ENCODE measurements around the gene RTF1.

The RTF1 gene

DNA sequence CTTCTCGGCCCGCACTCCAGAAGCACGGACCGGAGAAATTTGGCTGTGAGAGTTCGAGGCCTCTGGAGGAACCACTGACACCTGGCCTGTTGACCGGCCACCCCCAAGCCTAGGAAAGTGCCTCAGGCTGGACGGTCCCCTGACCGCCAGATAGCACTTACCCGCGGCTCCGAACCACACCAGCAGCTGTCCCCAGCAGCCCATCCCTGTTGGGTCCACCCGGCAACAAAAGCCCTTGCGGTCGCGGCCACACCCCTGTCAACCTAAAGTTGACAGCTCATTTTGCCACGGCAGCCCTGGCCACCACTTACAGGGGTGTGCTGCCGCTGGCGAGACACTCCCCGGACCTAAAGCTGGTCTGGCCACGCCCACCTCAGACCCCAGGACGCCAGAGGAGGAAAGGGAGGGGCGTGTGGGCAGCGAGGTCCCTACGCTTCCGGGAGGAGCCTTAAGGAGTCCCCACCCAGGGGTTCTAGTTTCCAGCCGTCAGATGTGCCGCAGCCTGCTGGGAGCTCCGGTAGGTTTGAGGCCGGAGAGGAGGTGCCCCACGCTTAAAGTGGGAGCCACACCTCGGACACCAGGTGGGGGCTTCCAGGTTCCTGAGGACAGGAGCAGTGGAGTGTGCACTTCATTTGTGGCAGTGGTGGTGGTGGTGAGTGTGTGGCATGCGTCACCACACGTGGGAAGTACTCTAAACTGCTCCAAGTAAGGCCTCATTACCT is 96.8 kb downstream of the RTF1 start, which contains the start of gene LTK:
Gene LTK, minus strand, starts transcription at position 322 of the 722 bp plus-strand sequence. Its CDS starts 118 bp downstream, at position 204.
- ATAC-seq (peak; percentile 35), DNase-seq (no peak)
- peaks cover 28% of the 10 kb centered on the region for H3K27me3 Mint-ChIP-seq
- H3K9me3 Mint-ChIP-seq: no peaks in the 10 kb centered on the region
- H3K4me3 Mint-ChIP-seq: peak within 1 kb of the TSS; percentile 58
- H3K36me3 Mint-ChIP-seq (ENCODE audit: low read depth): peaks cover 7% of the 10 kb centered on the region
- peaks cover 24% of the 10 kb centered on the region for H3K4me1 Mint-ChIP-seq
- H3K27ac Mint-ChIP-seq: no peak within 1 kb of the TSS

DNA sequence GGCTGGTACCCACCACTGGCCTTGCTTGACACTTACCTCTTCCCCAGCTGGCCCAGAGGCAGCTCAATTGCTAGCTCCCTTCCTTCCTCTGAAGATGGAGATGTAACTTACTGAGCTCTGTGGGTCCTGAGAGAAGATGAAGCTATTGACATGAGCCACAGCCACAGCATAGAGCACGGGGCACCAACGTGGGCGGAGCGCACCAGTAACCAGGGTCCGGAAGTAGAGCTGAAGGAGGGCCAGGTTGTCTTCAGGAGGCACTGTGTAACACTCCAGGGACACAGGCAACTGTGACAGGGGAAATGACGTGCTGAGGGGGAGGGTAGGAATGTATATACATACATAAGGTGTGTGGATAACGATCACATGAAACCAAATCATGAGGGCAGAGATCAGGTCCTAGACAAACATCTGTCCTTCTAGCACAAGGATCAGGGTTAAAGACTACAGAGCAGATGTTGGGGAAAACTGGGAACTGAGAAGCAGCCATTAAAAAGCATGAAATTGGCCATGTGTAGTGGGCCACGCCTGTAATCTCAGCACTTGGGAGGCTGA is 101.1 kb downstream of the RTF1 start:
- peaks cover 17% of the 10 kb centered on the region for H3K36me3 Mint-ChIP-seq (ENCODE audit: low read depth)

DNA sequence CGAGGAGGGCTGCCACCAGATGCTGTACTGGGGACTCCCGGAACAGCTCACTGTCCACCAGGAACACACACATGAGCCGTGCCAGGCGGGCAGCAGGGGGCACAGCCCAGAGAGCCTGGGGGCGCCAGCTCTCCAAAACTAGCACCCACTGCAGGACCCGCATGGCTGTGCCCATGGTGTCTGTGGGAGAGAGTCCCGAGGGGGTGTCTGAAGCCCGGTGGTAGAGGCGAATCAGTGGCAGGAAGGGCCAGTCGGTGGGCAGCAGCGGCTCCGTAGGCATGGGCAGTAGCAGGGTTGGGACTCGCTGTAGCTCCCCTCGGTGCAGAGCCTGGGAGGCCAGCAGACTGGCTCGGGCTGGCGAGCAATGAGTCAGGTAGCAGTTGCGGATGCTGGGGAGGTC is 103.7 kb downstream of the RTF1 start:
- Mint-ChIP-seq H3K36me3 (ENCODE audit: low read depth) (peaks cover 17% of the 10 kb centered on the region), H3K4me1 (no peaks in the 10 kb centered on the region), H3K4me3 (no peak overlapping the region), H3K27ac (no peak overlapping the region), H3K27me3 (no peaks in the 10 kb centered on the region), H3K9me3 (no peaks in the 10 kb centered on the region)
- ATAC-seq: no peak
- no peak for DNase-seq

More for the DNA sequence above, 101.1 kb downstream of the RTF1 start:
- ATAC-seq: no peak
- no peak for DNase-seq
- H3K4me3 Mint-ChIP-seq: no peak overlapping the region
- H3K27ac Mint-ChIP-seq: no peak overlapping the region
- peaks cover 8% of the 10 kb centered on the region for H3K27me3 Mint-ChIP-seq
- H3K4me1 Mint-ChIP-seq: peaks cover 14% of the 10 kb centered on the region
- no peaks in the 10 kb centered on the region for H3K9me3 Mint-ChIP-seq

DNA sequence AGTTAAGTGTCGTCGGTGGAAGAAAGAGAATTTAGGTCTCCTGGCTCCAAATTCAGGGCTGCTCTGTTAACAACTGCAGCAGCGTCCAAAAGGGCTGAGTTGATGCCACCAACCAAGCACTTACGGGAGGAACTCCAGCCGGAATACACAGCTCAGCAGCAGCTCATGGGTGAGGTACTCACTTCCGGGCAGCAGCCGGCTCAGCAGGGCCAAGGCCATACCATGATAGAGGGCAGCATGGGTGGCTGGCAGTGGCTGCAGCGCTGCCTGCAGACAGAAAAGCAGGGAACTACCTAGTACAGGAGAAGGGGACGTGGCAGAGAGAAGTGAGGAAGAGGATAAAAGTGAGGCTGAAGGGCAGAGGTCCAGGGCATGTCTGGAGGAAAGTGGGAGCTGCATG is 104.7 kb downstream of the RTF1 start:
- no peaks in the 10 kb centered on the region for H3K9me3 Mint-ChIP-seq
- H3K4me1 Mint-ChIP-seq: no peaks in the 10 kb centered on the region
- peaks cover 17% of the 10 kb centered on the region for H3K36me3 Mint-ChIP-seq (ENCODE audit: low read depth)
- DNase-seq (no peak), ATAC-seq (no peak)
- H3K27ac Mint-ChIP-seq: no peak overlapping the region
- H3K27me3 Mint-ChIP-seq: no peaks in the 10 kb centered on the region
- H3K4me3 Mint-ChIP-seq: no peak overlapping the region

DNA sequence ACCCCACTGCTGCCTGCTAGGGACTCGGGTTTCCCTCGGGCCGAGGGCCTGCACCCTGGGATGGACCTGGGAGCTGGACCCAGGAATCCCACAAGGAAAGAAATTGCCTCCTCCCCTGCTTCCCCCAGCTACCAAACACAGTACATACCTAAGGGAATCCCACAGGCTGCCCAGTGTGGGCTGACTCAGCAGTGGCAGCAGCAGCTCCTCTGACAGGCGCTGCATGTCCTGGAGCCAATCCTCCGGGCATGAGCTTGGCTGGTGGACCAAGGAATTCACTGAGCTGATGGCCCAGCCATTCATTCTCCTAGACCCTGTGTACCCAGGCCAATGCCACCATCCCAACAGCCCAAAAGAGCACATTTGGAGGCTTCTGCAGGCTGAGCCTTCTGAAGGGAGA is 106.2 kb downstream of the RTF1 start:
- H3K36me3 Mint-ChIP-seq (ENCODE audit: low read depth): peaks cover 19% of the 10 kb centered on the region
- no peaks in the 10 kb centered on the region for H3K27me3 Mint-ChIP-seq
- H3K9me3 Mint-ChIP-seq: no peaks in the 10 kb centered on the region
- DNase-seq: no peak
- no peak overlapping the region for H3K27ac Mint-ChIP-seq
- no peaks in the 10 kb centered on the region for H3K4me1 Mint-ChIP-seq
- no peak overlapping the region for H3K4me3 Mint-ChIP-seq
- no peak for ATAC-seq

DNA sequence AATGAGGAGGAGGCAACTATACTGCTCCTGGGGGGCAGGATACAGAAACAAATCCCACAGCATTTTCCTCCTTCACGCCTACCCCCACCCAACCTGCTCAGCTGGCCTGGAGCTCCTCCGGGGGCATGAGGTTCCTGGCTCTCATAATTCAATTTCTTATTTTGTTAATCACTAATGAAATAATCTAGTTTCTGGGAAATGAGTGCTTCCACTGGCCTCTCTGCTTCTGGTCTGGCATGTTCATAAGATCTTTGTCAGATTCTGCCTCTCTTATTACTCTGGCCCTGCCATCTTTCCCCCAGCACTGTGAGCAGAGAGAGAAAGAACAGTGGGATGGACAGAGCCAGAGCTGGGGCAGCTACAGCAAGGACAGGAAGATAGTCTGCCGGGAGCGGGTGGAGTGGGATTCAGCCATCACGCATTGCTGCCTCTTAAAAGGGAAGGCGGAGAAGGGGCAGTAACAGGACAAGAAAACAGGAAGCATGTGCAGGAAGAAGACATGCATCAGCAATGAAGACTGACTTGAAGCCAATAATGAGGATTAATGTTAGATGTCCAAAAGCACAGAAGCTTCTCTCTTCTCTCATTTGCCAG is 113.6 kb downstream of the RTF1 start:
- peaks cover 40% of the 10 kb centered on the region for H3K36me3 Mint-ChIP-seq (ENCODE audit: low read depth)
- no peaks in the 10 kb centered on the region for H3K27me3 Mint-ChIP-seq
- H3K4me3 Mint-ChIP-seq: no peak overlapping the region
- no peak for DNase-seq
- H3K27ac Mint-ChIP-seq: no peak overlapping the region
- ATAC-seq: no peak
- no peaks in the 10 kb centered on the region for H3K9me3 Mint-ChIP-seq
- H3K4me1 Mint-ChIP-seq: peaks cover 3% of the 10 kb centered on the region

Measured in activated naive CD8-positive, alpha-beta T cell treated with anti-CD3 and anti-CD28 coated beads, Interleukin-2, amount 50 U/mL, for 24 hours (primary cell).